ENCODE measurements around the gene ACMSD. TPM values are rescaled to one million over a fixed set of nuclear protein-coding genes. Genes with fewer than 3 reads are reported as not detected.
A peak's percentile ranks its signal among the peaks of the same experiment; 100 is the strongest.

ACMSD gene
- total RNA-seq, 1 experiment from 2014 or later = not detected

DNA sequence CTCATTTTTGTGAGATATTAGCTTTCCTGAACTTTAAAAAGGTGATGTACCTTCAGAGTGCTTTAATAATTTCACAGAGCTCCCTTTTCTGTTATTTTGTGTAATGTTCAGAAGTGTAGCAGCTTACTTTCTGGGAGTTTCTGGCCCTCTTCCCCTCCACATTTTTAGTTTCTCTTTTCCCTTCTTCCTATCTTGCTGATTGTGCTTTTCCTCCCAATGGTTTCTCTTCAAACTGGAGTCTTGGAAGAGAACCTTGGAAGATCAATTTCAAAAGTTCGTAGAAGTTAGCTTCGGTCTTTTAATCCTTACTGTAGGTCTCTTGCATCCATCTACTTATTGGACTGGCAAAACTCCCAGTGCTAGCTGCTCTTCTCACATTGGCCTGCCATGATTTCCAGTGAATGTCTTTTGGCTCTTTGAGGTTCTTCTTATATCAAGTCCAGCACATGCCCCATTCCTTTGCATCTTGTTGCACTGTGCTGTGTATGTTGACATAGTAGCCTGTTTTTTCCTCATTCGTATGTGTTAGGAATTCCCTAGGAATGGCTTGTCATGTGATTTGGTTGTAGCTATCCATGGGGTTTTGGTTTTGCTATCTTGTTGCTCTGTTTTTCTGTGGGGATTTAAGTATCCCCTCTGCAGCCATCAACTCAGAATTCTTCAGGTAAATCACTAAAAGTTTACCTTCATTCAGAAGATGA is 88.0 kb downstream of the ACMSD start:
- H3K4me2 ChIP-seq (ENCODE audit: low read length) = peak overlapping the region; percentile 4; the same call in 1 of the 2 replicates
- peaks cover 100% of the 10 kb centered on the region for H3K79me2 ChIP-seq (ENCODE audit: low read length)
- no peak overlapping the region for H2AFZ ChIP-seq (ENCODE audit: low read length)
- peaks cover 22% of the 10 kb centered on the region; the same call in 1 of the 2 replicates for H3K4me1 ChIP-seq (ENCODE audit: insufficient read depth, low read length)
- BruUV-seq (replicated peaks) = no TSS peak
- no peak overlapping the region for H3K4me3 ChIP-seq (ENCODE audit: low read length)
- intact Hi-C loops (cut with micrococcal nuclease) = no loop called here
- CTCF ChIA-PET = no interaction called here
- H3K27me3 ChIP-seq (ENCODE audit: low read length) = no peaks in the 10 kb centered on the region
- H3K27ac ChIP-seq (ENCODE audit: low read length) = no peak overlapping the region
- DNase-seq (no peak), ATAC-seq (no peak)
- peaks cover 25% of the 10 kb centered on the region for H3K36me3 ChIP-seq (ENCODE audit: low read depth, low read length)
- H3K9me3 ChIP-seq (ENCODE audit: low read length) = no peaks in the 10 kb centered on the region
- no peaks in the 10 kb centered on the region for H3K9me2 ChIP-seq (replicated peaks; ENCODE audit: low read length)
- POLR2A ChIA-PET (ENCODE audit: unreplicated experiment) = no interaction called here
- H3K9ac ChIP-seq (ENCODE audit: low read length) = no peak overlapping the region
- peaks cover 73% of the 10 kb centered on the region for H4K20me1 ChIP-seq (ENCODE audit: low read length)
- H3F3A ChIP-seq (ENCODE audit: low read length, unreplicated experiment) = no peaks in the 10 kb centered on the region
- TF ChIP-seq EZH2phosphoT487 (IDR thresholded peaks at IDR 0.05; ENCODE audit: borderline replicate concordance, low read length) = no peak
- TF ChIP-seq EZH2 (IDR thresholded peaks at IDR 0.05; ENCODE audit: low read length, unreplicated experiment) = no peak
- TF ChIP-seq, protein P1, sequence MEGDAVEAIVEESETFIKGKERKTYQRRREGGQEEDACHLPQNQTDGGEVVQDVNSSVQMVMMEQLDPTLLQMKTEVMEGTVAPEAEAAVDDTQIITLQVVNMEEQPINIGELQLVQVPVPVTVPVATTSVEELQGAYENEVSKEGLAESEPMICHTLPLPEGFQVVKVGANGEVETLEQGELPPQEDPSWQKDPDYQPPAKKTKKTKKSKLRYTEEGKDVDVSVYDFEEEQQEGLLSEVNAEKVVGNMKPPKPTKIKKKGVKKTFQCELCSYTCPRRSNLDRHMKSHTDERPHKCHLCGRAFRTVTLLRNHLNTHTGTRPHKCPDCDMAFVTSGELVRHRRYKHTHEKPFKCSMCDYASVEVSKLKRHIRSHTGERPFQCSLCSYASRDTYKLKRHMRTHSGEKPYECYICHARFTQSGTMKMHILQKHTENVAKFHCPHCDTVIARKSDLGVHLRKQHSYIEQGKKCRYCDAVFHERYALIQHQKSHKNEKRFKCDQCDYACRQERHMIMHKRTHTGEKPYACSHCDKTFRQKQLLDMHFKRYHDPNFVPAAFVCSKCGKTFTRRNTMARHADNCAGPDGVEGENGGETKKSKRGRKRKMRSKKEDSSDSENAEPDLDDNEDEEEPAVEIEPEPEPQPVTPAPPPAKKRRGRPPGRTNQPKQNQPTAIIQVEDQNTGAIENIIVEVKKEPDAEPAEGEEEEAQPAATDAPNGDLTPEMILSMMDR (conservative IDR thresholded peaks at IDR 0.05; ENCODE audit: low read depth, low read length) = no peak

DNA sequence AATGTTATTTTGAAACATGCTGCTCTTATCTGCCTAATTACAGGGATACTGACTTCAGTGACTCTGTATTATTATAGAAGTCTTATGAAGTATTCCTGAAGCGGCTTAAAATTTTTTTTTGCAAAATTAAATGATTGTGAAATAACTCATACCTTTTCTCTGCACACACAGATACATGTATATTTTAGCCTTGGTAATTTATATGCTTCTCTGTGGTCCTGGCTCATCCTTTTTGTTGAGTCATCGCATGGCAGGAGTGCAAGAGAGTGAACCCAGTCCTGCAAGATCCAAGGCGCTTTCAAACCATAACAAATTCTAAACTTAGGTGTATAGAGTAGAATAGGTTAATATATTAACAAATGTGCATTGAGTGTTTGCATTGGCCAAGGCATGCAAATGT is 88.8 kb downstream of the ACMSD start:
- CTCF ChIA-PET = no interaction called here
- no peak overlapping the region for H3K27ac ChIP-seq (ENCODE audit: low read length)

More for the DNA sequence above, 88.8 kb downstream of the ACMSD start:
- no peak for TF ChIP-seq EZH2 (IDR thresholded peaks at IDR 0.05; ENCODE audit: low read length, unreplicated experiment)
- TF ChIP-seq EZH2phosphoT487 (IDR thresholded peaks at IDR 0.05; ENCODE audit: borderline replicate concordance, low read length) = no peak
- TF ChIP-seq, protein P1 (conservative IDR thresholded peaks at IDR 0.05; ENCODE audit: low read depth, low read length) = no peak
- no peak overlapping the region for H3K4me3 ChIP-seq (ENCODE audit: low read length)
- H3K27me3 ChIP-seq (ENCODE audit: low read length) = no peaks in the 10 kb centered on the region
- H3K9ac ChIP-seq (ENCODE audit: low read length) = no peak overlapping the region
- 0 out of 2 replicates have a peak overlapping the region, but pooled peaks have one; percentile 4 for H3K4me2 ChIP-seq (ENCODE audit: low read length)
- peaks cover 73% of the 10 kb centered on the region for H4K20me1 ChIP-seq (ENCODE audit: low read length)
- H3K36me3 ChIP-seq (ENCODE audit: low read depth, low read length) = peaks cover 29% of the 10 kb centered on the region
- POLR2A ChIA-PET (ENCODE audit: unreplicated experiment) = no interaction called here
- H3K4me1 ChIP-seq (ENCODE audit: insufficient read depth, low read length) = peaks cover 15% of the 10 kb centered on the region; the same call in 1 of the 2 replicates
- no peak overlapping the region for H2AFZ ChIP-seq (ENCODE audit: low read length)
- no peaks in the 10 kb centered on the region for H3K9me2 ChIP-seq (replicated peaks; ENCODE audit: low read length)
- no TSS peak for BruUV-seq (replicated peaks)
- ATAC-seq = peak; percentile 71
- H3F3A ChIP-seq (ENCODE audit: low read length, unreplicated experiment) = no peaks in the 10 kb centered on the region
- H3K9me3 ChIP-seq (ENCODE audit: low read length) = no peaks in the 10 kb centered on the region
- peak; percentile 61 for DNase-seq
- intact Hi-C loops (cut with micrococcal nuclease) = no loop called here
- peaks cover 100% of the 10 kb centered on the region for H3K79me2 ChIP-seq (ENCODE audit: low read length)

Data from PC-3 (cell line).